ENCODE data around the gene CDCA4.

CDCA4 gene

DNA sequence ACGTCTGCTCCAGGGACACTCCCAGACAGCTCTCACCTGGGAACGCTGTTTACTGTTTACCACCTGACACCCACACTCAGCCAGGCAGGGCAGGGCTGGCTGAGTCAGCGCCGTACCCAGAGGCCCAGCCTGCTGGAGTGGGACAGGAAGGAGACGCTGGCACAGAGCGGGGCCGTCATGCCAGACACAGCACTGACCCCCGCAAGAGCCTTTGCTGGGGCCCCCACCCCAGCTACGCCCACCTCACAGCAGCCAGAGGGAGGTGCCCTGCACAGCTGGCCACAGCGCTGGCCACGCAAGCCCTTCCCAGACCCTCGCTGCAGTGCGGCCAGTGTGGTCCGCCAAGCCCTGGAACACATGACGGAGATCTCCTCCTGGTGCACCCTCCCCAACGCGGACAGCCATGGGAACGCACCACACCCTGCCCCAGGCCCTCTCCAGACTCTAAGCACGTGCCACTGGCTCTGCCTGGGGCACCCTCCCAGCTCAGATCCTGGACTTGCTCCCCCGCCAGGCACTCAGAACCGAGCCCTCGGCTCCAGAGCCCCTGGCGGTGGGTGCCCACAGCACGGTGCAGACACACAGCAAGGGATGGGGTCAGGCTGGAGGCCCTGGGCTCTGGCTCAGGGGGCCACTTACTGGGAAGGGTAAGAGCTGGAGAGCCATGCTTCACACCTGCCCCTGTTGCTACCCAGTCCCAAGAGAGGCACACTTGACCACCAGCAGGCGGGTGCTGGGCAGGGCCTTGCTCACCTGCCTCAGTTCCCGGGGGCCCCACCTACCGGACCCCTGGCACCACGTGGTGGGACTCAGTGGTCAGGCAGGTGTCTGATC, 48.4 kb downstream of the CDCA4 start:
- H3K27ac ChIP-seq = no peak overlapping the region
- H3K9me3 ChIP-seq (ENCODE audit: severe bottlenecking) = no peaks in the 10 kb centered on the region
- H3K4me3 ChIP-seq (ENCODE audit: low read depth, low read length) = no peak overlapping the region
- no peaks in the 10 kb centered on the region for H3K27me3 ChIP-seq (ENCODE audit: insufficient read depth, low read depth, severe bottlenecking)
- TF ChIP-seq, protein P1, sequence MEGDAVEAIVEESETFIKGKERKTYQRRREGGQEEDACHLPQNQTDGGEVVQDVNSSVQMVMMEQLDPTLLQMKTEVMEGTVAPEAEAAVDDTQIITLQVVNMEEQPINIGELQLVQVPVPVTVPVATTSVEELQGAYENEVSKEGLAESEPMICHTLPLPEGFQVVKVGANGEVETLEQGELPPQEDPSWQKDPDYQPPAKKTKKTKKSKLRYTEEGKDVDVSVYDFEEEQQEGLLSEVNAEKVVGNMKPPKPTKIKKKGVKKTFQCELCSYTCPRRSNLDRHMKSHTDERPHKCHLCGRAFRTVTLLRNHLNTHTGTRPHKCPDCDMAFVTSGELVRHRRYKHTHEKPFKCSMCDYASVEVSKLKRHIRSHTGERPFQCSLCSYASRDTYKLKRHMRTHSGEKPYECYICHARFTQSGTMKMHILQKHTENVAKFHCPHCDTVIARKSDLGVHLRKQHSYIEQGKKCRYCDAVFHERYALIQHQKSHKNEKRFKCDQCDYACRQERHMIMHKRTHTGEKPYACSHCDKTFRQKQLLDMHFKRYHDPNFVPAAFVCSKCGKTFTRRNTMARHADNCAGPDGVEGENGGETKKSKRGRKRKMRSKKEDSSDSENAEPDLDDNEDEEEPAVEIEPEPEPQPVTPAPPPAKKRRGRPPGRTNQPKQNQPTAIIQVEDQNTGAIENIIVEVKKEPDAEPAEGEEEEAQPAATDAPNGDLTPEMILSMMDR (IDR thresholded peaks at IDR 0.05; ENCODE audit: low read depth, low read length) = no peak
- H3K36me3 ChIP-seq = no peaks in the 10 kb centered on the region
- peak; percentile 6 for DNase-seq

DNA sequence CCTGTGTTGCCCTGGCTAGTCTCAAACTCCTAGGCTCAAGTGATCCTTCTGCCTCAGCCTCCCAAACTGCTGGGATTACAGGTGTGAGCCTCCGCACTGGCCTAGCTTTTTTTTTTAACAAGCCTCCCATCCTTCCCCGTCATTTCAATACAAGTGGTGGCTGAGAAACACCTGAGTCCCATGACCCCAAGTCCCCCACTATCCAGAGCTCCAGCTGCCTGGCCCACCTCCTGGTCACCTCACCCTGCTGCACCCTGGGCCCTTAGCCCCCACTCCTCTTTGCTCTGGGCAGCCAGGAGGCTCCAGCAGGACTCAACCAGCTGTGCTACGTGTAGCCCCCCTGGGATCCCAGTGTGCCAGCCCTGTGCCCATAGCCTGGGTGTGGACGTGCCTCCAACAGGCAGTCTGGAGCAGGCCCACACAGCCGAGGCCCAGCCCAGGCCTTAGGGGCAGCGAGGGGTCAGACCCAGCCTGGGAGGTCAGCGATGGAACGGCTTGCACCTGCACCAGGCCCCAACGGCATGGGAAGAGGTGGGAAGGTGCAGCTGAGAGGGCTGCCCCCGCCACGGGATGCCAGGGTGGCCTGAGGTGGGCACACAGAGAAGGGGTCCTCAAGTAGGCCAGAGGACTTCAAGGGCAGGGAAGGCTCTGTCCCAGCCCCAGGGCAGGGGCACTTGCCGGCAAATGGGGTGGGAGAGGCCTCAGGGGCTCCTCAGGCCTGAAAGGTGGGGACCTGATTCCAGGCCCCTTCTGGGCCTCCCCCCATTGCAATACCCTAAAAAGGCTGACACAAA, 49.2 kb downstream of the CDCA4 start:
- Histone ChIP-seq H3K9me3 (ENCODE audit: severe bottlenecking) (no peaks in the 10 kb centered on the region), H3K4me3 (ENCODE audit: low read depth, low read length) (no peak overlapping the region), H3K27ac (no peak overlapping the region), H3K36me3 (no peaks in the 10 kb centered on the region), H3K27me3 (ENCODE audit: insufficient read depth, low read depth, severe bottlenecking) (no peaks in the 10 kb centered on the region)
- TF ChIP-seq, protein P1 (IDR thresholded peaks at IDR 0.05; ENCODE audit: low read depth, low read length) = no peak
- DNase-seq = peak; percentile 6

DNA sequence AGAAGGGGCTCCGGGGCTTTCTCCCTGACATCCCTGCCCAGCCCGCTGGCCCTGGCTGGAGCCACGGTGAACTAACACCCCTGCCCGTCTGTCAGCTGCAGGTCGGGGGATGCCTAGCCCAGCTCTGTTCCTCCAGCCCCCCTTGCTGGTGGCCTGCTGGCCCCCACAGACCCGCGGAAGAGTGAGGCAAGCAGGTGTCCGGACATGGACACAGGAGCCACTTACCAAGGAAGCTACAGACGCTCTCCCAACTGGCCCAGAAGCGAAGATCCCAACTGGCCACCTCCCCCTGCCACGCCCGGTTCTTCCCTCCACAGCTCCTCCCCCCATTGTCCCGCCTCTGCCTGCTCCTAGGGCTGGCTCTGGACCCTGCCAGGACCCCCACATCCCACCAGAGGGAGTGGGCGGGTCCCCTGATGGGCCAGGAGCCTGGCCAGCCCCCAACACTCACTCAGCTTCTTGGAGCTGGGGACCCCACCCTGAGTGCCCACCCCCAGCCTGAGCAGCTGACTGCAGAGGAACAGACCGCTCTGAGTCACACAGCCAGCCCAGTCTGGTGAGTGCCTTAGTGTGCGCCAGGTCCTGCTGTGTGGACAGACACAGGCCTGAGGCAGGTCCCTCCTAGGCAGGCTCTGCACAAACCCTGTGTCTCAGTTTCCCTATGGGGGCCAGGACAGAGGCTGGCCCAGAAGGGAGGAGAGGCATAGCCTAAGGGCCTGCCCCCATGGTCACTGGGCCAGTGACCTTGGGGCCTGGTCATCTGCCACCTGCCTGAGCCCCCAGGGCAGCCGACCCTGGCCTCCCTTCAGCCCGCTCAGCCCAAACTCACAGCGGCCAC, 50.4 kb downstream of the CDCA4 start:
- H3K36me3 ChIP-seq = no peaks in the 10 kb centered on the region
- DNase-seq = peak; percentile 26
- no peak overlapping the region for H3K27ac ChIP-seq
- no peaks in the 10 kb centered on the region for H3K27me3 ChIP-seq (ENCODE audit: insufficient read depth, low read depth, severe bottlenecking)
- no peaks in the 10 kb centered on the region for H3K9me3 ChIP-seq (ENCODE audit: severe bottlenecking)
- H3K4me3 ChIP-seq (ENCODE audit: low read depth, low read length) = no peak overlapping the region
- TF ChIP-seq, protein P1 (IDR thresholded peaks at IDR 0.05; ENCODE audit: low read depth, low read length) = no peak

- DNase-seq = peak; percentile 2
- no peak overlapping the region for H3K4me3 ChIP-seq (ENCODE audit: low read depth, low read length)
- no peak overlapping the region for H3K27ac ChIP-seq
- no peaks in the 10 kb centered on the region for H3K9me3 ChIP-seq (ENCODE audit: severe bottlenecking)
- TF ChIP-seq, protein P1 (IDR thresholded peaks at IDR 0.05; ENCODE audit: low read depth, low read length) = no peak
- H3K36me3 ChIP-seq = no peaks in the 10 kb centered on the region
- no peaks in the 10 kb centered on the region for H3K27me3 ChIP-seq (ENCODE audit: insufficient read depth, low read depth, severe bottlenecking)
These were observed 51.1 kb downstream of the CDCA4 start for GRCh38 chr14:104969741-104970230.

DNA sequence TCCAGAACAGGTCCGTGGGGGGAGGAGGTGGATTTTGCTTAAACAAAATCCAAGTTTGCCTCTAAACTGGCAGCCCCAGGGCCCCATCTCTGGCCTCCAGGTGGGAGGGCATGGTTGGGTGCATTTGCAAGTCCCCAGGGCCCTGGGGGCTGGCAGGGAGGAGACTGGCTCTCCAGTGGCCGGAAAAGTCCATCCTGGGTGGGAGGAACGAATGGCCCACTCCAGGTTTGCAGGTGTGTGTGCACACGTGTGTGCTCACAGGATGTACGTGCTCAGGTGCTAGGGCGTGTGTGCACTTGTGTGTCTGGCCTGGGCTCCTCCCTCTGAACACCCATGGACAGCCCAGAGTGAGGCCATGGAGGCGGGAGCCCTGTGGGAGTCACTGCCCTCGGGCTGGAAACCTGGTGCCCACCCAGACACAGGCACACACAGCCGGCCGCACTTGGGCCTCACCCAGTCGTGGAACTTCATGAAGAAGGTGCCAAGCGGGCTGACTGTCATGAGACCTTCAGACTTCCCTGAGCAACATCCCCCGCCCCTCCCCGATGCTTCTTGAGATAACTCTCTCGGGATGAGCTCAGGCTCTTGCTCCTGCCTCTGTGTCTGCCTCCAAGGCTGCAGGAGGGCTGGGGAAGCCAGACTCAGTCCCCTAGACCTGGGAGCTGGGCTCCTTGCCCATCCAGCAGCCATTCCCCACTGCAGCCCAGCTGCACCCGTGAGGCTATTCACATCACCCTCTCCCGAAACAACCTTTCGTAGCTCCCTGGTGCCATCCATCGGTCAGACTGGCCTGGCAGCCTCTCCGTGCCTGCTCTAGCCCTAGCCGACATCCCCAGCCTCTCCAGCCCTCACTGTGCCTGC, 52.1 kb downstream of the CDCA4 start:
- TF ChIP-seq, protein P1 (IDR thresholded peaks at IDR 0.05; ENCODE audit: low read depth, low read length) = no peak
- DNase-seq = peak; percentile 10
- Histone ChIP-seq H3K9me3 (ENCODE audit: severe bottlenecking) (no peaks in the 10 kb centered on the region), H3K27me3 (ENCODE audit: insufficient read depth, low read depth, severe bottlenecking) (no peaks in the 10 kb centered on the region), H3K4me3 (ENCODE audit: low read depth, low read length) (no peak overlapping the region), H3K27ac (no peak overlapping the region), H3K36me3 (no peaks in the 10 kb centered on the region)

Measured in WERI-Rb-1 (cell line).